ENCODE data around the gene BFSP2. TPM values are rescaled to one million over a fixed set of nuclear protein-coding genes. Genes with fewer than 3 reads are reported as not detected.

BFSP2 gene
- total RNA-seq, 2 experiments from 2014 or later = 0.21 TPM; not detected in 1

- intact Hi-C loops (cut with DNase I, micrococcal nuclease) = no loop called here
- DNase-seq (no peak), ATAC-seq (no peak)
- Mint-ChIP-seq H3K27me3 (no peaks in the 10 kb centered on the region), H3K27ac (peak overlapping the region; percentile 13), H3K9me3 (ENCODE audit: low read depth) (no peaks in the 10 kb centered on the region), H3K4me3 (no peak overlapping the region), H3K36me3 (ENCODE audit: low read depth) (no peaks in the 10 kb centered on the region), H3K4me1 (peaks cover 6% of the 10 kb centered on the region)
- POLR2A ChIA-PET = no interaction called here
- CTCF ChIA-PET = interaction anchor here (0.6 to 1.3 kb wide), 4 partner anchors 33 to 230 kb away, joined by 3 to 5 read pairs (median 4); partner anchors contain the start of gene CDV3
These were observed 26.0 kb downstream of the BFSP2 start for GRCh38 chr3:133425898-133426297.

GRCh38 chr3:133426721-133427120 is 26.9 kb downstream of the BFSP2 start:
- intact Hi-C loops (cut with DNase I, micrococcal nuclease) = no loop called here
- Mint-ChIP-seq H3K27me3 (no peaks in the 10 kb centered on the region), H3K4me3 (no peak overlapping the region), H3K27ac (no peak overlapping the region), H3K4me1 (peaks cover 6% of the 10 kb centered on the region), H3K9me3 (ENCODE audit: low read depth) (no peaks in the 10 kb centered on the region), H3K36me3 (ENCODE audit: low read depth) (no peaks in the 10 kb centered on the region)
- DNase-seq = no peak
- ChIA-PET POLR2A (no interaction called here), CTCF (interaction anchor here (0.6 to 1.3 kb wide), 4 partner anchors 69 to 1066 kb away, joined by 3 to 5 read pairs (median 4); partner anchors contain the start of gene CDV3)
- ATAC-seq = peak; percentile 68

GRCh38 chr3:133428552-133428951 is 28.7 kb downstream of the BFSP2 start:
- Mint-ChIP-seq H3K4me3 (no peak overlapping the region), H3K36me3 (ENCODE audit: low read depth) (no peaks in the 10 kb centered on the region), H3K9me3 (ENCODE audit: low read depth) (no peaks in the 10 kb centered on the region), H3K27me3 (no peaks in the 10 kb centered on the region), H3K4me1 (peaks cover 6% of the 10 kb centered on the region), H3K27ac (no peak overlapping the region)
- intact Hi-C loops (cut with DNase I, micrococcal nuclease) = no loop called here
- ATAC-seq (no peak), DNase-seq (no peak)
- POLR2A ChIA-PET = no interaction called here
- CTCF ChIA-PET = no interaction called here

- DNase-seq (no peak), ATAC-seq (no peak)
- ChIA-PET POLR2A (no interaction called here), CTCF (no interaction called here)
- intact Hi-C loops (cut with DNase I, micrococcal nuclease) = no loop called here
- Mint-ChIP-seq H3K9me3 (ENCODE audit: low read depth) (no peaks in the 10 kb centered on the region), H3K27ac (no peak overlapping the region), H3K4me1 (peaks cover 2% of the 10 kb centered on the region), H3K4me3 (no peak overlapping the region), H3K27me3 (no peaks in the 10 kb centered on the region), H3K36me3 (ENCODE audit: low read depth) (no peaks in the 10 kb centered on the region)
These were observed 29.2 kb downstream of the BFSP2 start for GRCh38 chr3:133429063-133429462.

- no peak for DNase-seq
- no peak overlapping the region for H3K27ac Mint-ChIP-seq
- no peak overlapping the region for H3K4me3 Mint-ChIP-seq
- intact Hi-C loops (cut with DNase I, micrococcal nuclease) = no loop called here
- peaks cover 34% of the 10 kb centered on the region for H3K4me1 Mint-ChIP-seq
- ChIA-PET CTCF (interaction anchor here (2.2 kb wide), 1 partner anchor 15 kb away, joined by 7 read pairs; no protein-coding TSS in a partner anchor), POLR2A (no interaction called here)
- H3K9me3 Mint-ChIP-seq (ENCODE audit: low read depth) = peaks cover 3% of the 10 kb centered on the region
- ATAC-seq = no peak
- H3K27me3 Mint-ChIP-seq = no peaks in the 10 kb centered on the region
- H3K36me3 Mint-ChIP-seq (ENCODE audit: low read depth) = peaks cover 4% of the 10 kb centered on the region
These were observed 39.7 kb downstream of the BFSP2 start for GRCh38 chr3:133439563-133439962.

- Mint-ChIP-seq H3K27me3 (no peaks in the 10 kb centered on the region), H3K4me3 (no peak overlapping the region), H3K4me1 (peaks cover 40% of the 10 kb centered on the region), H3K27ac (no peak overlapping the region), H3K9me3 (ENCODE audit: low read depth) (peaks cover 3% of the 10 kb centered on the region), H3K36me3 (ENCODE audit: low read depth) (peaks cover 4% of the 10 kb centered on the region)
- POLR2A ChIA-PET = no interaction called here
- intact Hi-C loops (cut with DNase I, micrococcal nuclease) = loop anchor here (5.0 to 10.0 kb wide), 3 partner anchors 222 to 1047 kb away; partner anchors contain the start of genes TOPBP1 (in 2 of the 2), ANAPC13 (in 1 of the 2), CEP63 (in 1 of the 2) and SRPRB (in 1 of the 2)
- no peak for ATAC-seq
- CTCF ChIA-PET = interaction anchor here (1.6 to 1.7 kb wide), 2 partner anchors 17 to 48 kb away, joined by 4 to 9 read pairs; no protein-coding TSS in a partner anchor
- DNase-seq = no peak
These were observed 40.8 kb downstream of the BFSP2 start for GRCh38 chr3:133440652-133441051.

- ChIA-PET POLR2A (no interaction called here), CTCF (interaction anchor here (0.7 to 1.7 kb wide), 6 partner anchors 9 to 132 kb away, joined by 3 to 9 read pairs (median 4); partner anchors contain the start of gene CDV3)
- ATAC-seq = peak; percentile 84
- Mint-ChIP-seq H3K4me1 (peaks cover 40% of the 10 kb centered on the region), H3K9me3 (ENCODE audit: low read depth) (peaks cover 3% of the 10 kb centered on the region), H3K27me3 (no peaks in the 10 kb centered on the region), H3K36me3 (ENCODE audit: low read depth) (peaks cover 4% of the 10 kb centered on the region), H3K4me3 (peak overlapping the region; percentile 45), H3K27ac (peak overlapping the region; percentile 81)
- intact Hi-C loops (cut with DNase I, micrococcal nuclease) = loop anchor here (1.0 to 10.0 kb wide), 5 partner anchors 131 to 1045 kb away; partner anchors contain the start of genes SRPRB (in 2 of the 2), TOPBP1 (in 2 of the 2), ANAPC13 (in 1 of the 2) and CDV3 (in 1 of the 2)
- DNase-seq = peak; percentile 49
These were observed 42.0 kb downstream of the BFSP2 start for GRCh38 chr3:133441867-133442270.

GRCh38 chr3:133442518-133442917 is 42.7 kb downstream of the BFSP2 start:
- Mint-ChIP-seq H3K27me3 (no peaks in the 10 kb centered on the region), H3K4me1 (peaks cover 40% of the 10 kb centered on the region), H3K27ac (peak overlapping the region; percentile 81), H3K36me3 (ENCODE audit: low read depth) (peaks cover 4% of the 10 kb centered on the region), H3K9me3 (ENCODE audit: low read depth) (peaks cover 3% of the 10 kb centered on the region), H3K4me3 (peak overlapping the region; percentile 45)
- CTCF ChIA-PET = interaction anchor here (1.2 kb wide), 2 partner anchors 22 to 49 kb away, joined by 3 read pairs; no protein-coding TSS in a partner anchor
- POLR2A ChIA-PET = interaction anchor here (1.1 kb wide), 1 partner anchor 132 kb away, joined by 3 read pairs; no protein-coding TSS in a partner anchor
- no peak for DNase-seq
- peak; percentile 67 for ATAC-seq
- intact Hi-C loops (cut with DNase I, micrococcal nuclease) = loop anchor here (1.0 to 10.0 kb wide), 5 partner anchors 131 to 1045 kb away; partner anchors contain the start of genes SRPRB (in 2 of the 2), TOPBP1 (in 2 of the 2), ANAPC13 (in 1 of the 2) and CDV3 (in 1 of the 2)

- Mint-ChIP-seq H3K9me3 (ENCODE audit: low read depth) (peaks cover 3% of the 10 kb centered on the region), H3K4me1 (peaks cover 49% of the 10 kb centered on the region), H3K36me3 (ENCODE audit: low read depth) (peaks cover 4% of the 10 kb centered on the region), H3K27me3 (no peaks in the 10 kb centered on the region), H3K27ac (peak overlapping the region; percentile 53), H3K4me3 (no peak overlapping the region)
- intact Hi-C loops (cut with DNase I, micrococcal nuclease) = loop anchor here (2.0 to 10.0 kb wide), 4 partner anchors 218 to 1043 kb away; partner anchors contain the start of genes SRPRB (in 2 of the 2), TOPBP1 (in 2 of the 2), ANAPC13 (in 1 of the 2) and CEP63 (in 1 of the 2)
- DNase-seq (no peak), ATAC-seq (peak; percentile 31)
- POLR2A ChIA-PET = interaction anchor here (0.6 to 0.7 kb wide), 2 partner anchors 47 to 131 kb away, joined by 3 to 5 read pairs; no protein-coding TSS in a partner anchor
- CTCF ChIA-PET = interaction anchor here (0.7 to 1.2 kb wide), 2 partner anchors 21 to 332 kb away, joined by 3 read pairs; no protein-coding TSS in a partner anchor
These were observed 44.0 kb downstream of the BFSP2 start for GRCh38 chr3:133443649-133444422.

GRCh38 chr3:133444423-133444774 is 44.5 kb downstream of the BFSP2 start:
- ChIA-PET CTCF (no interaction called here), POLR2A (interaction anchor here (0.6 kb wide), 1 partner anchor 130 kb away, joined by 3 read pairs; no protein-coding TSS in a partner anchor)
- Mint-ChIP-seq H3K4me1 (peaks cover 55% of the 10 kb centered on the region), H3K27me3 (no peaks in the 10 kb centered on the region), H3K36me3 (ENCODE audit: low read depth) (peaks cover 4% of the 10 kb centered on the region), H3K27ac (peak overlapping the region; percentile 13), H3K9me3 (ENCODE audit: low read depth) (peaks cover 3% of the 10 kb centered on the region), H3K4me3 (no peak overlapping the region)
- no peak for ATAC-seq
- DNase-seq = no peak
- intact Hi-C loops (cut with DNase I, micrococcal nuclease) = loop anchor here (5.0 to 10.0 kb wide), 3 partner anchors 218 to 1043 kb away; partner anchors contain the start of genes TOPBP1 (in 2 of the 2), ANAPC13 (in 1 of the 2), CEP63 (in 1 of the 2) and SRPRB (in 1 of the 2)

GRCh38 chr3:133445108-133445507 is 45.3 kb downstream of the BFSP2 start:
- no peaks in the 10 kb centered on the region for H3K27me3 Mint-ChIP-seq
- no peak overlapping the region for H3K4me3 Mint-ChIP-seq
- CTCF ChIA-PET = interaction anchor here (0.6 to 1.0 kb wide), 2 partner anchors 9 kb away, joined by 3 read pairs; no protein-coding TSS in a partner anchor
- POLR2A ChIA-PET = interaction anchor here (0.6 kb wide), 1 partner anchor 31 kb away, joined by 5 read pairs; no protein-coding TSS in a partner anchor
- H3K36me3 Mint-ChIP-seq (ENCODE audit: low read depth) = no peaks in the 10 kb centered on the region
- no peak overlapping the region for H3K27ac Mint-ChIP-seq
- ATAC-seq = no peak
- H3K4me1 Mint-ChIP-seq = peaks cover 59% of the 10 kb centered on the region
- intact Hi-C loops (cut with DNase I, micrococcal nuclease) = loop anchor here (5.0 to 10.0 kb wide), 2 partner anchors 47 to 360 kb away; partner anchors contain the start of gene SRPRB (in 1 of the 2)
- H3K9me3 Mint-ChIP-seq (ENCODE audit: low read depth) = no peaks in the 10 kb centered on the region
- DNase-seq = no peak
